ENCODE results near the gene RIC3. TPM values are rescaled to one million over a fixed set of nuclear protein-coding genes. Genes with fewer than 3 reads are reported as not detected.

RIC3 gene
- total RNA-seq, 1 experiment from 2014 or later, result 23.7 TPM

DNA sequence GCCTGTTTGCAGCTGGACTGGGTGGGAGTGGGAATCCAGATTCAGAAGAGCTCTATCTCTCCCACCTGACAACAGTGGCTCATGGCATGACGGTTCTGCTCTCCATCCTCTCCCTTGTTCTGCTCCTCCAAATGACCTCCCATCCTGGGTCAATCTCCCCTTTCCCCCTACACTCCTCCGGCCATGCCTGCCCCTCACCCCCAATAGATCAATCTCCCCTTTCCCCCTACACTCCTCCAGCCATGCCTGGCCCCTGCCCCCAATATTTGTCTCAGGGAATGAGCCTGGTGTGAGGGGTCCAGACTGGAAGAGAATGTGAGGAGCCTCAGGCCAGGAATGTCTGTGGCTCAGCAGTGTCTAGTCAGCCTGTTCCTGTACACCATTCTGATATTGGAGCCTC, 30.9 kb upstream of the RIC3 start:
- Histone ChIP-seq H4K91ac (ENCODE audit: insufficient read length, low read depth, low read length) (no peak overlapping the region), H3K4ac (ENCODE audit: low read depth, low read length) (no peak overlapping the region), H3K79me2 (ENCODE audit: insufficient read depth, low read length) (no peaks in the 10 kb centered on the region), H3K27me3 (ENCODE audit: insufficient read depth, low read length) (no peaks in the 10 kb centered on the region; the same call in 1 of the 2 replicates), H3K18ac (ENCODE audit: insufficient read length, low read depth, low read length) (no peak overlapping the region), H3K23me2 (ENCODE audit: insufficient read length, low read depth, low read length, poor library complexity, severe bottlenecking) (no peaks in the 10 kb centered on the region), H4K5ac (ENCODE audit: insufficient read length, low read depth, low read length) (no peak overlapping the region), H3K56ac (ENCODE audit: insufficient read length, low read depth, low read length) (no peak overlapping the region), H3T11ph (ENCODE audit: low read length) (no peak overlapping the region), H4K20me1 (ENCODE audit: control insufficient read depth, insufficient read depth, insufficient read length) (no peaks in the 10 kb centered on the region), H2AFZ (ENCODE audit: low read length) (no peak overlapping the region), H2BK120ac (ENCODE audit: low read depth, low read length, poor library complexity, severe bottlenecking) (no peak overlapping the region), H2AK5ac (ENCODE audit: insufficient read length, low read length) (no peak overlapping the region), H3K4me2 (ENCODE audit: insufficient read depth, insufficient read length, low read length) (no peak overlapping the region), H2BK12ac (ENCODE audit: insufficient read length, low read depth, low read length) (no peak overlapping the region), H2BK15ac (ENCODE audit: low read depth, low read length) (no peak overlapping the region), H4K8ac (replicated peaks; ENCODE audit: insufficient read length, low read depth, low read length) (no peak overlapping the region), H3K79me1 (ENCODE audit: insufficient read depth, low read depth, low read length, poor library complexity, severe bottlenecking) (no peaks in the 10 kb centered on the region), H2BK20ac (ENCODE audit: low read depth, low read length, poor library complexity, severe bottlenecking) (no peak overlapping the region), H3K9ac (ENCODE audit: extremely low read depth, insufficient read length, low read length) (no peak overlapping the region), H3K9me3 (ENCODE audit: control insufficient read depth, low read depth, low read length) (no peaks in the 10 kb centered on the region), H2BK5ac (ENCODE audit: insufficient read length, low read length) (no peak overlapping the region), H3K27ac (ENCODE audit: insufficient read length, low read depth, low read length) (no peak overlapping the region), H3K4me1 (ENCODE audit: insufficient read depth, low read length) (no peaks in the 10 kb centered on the region), H3K23ac (ENCODE audit: insufficient read length, low read depth, low read length) (no peak overlapping the region), H3K14ac (ENCODE audit: insufficient read depth, low read length) (no peak overlapping the region)
- Mint-ChIP-seq H3K9me3 (no peaks in the 10 kb centered on the region), H3K27me3 (ENCODE audit: low read depth) (peaks cover 53% of the 10 kb centered on the region), H3K27ac (no peak overlapping the region), H3K36me3 (ENCODE audit: insufficient read depth in 1 of 3, low read depth in 3 of 3) (no peaks in the 10 kb centered on the region), H3K4me3 (no peak overlapping the region), H3K4me1 (peaks cover 0 to 2% of the 10 kb centered on the region in 2 experiments; a peak in 2 of 4 replicates)
- no peak for TF ChIP-seq CTCF (conservative IDR thresholded peaks at IDR 0.05)
- WGBS (ENCODE audit: extremely low coverage, insufficient read length, low lambda C conversion rate), result no CpG with 5 or more reads among the region's 2 CpGs
- peak; percentile 10 for DNase-seq

Data from H9 (cell line).